ENCODE measurements around the gene LSP1. TPM values are rescaled to one million over a fixed set of nuclear protein-coding genes. Genes with fewer than 3 reads are reported as not detected.

The LSP1 gene
- total RNA-seq, 1 experiment from 2014 or later, result not detected

GRCh38 chr11:1924646-1925372, 71.9 kb downstream of the LSP1 start:
- ChIA-PET CTCF (no interaction called here), POLR2A (ENCODE audit: low non-redundant PET) (no interaction called here)
- H3K4me1 ChIP-seq (ENCODE audit: insufficient read depth, low read length, poor library complexity, severe bottlenecking), result no peaks in the 10 kb centered on the region
- no TSS peak for BruUV-seq (replicated peaks)
- H3K36me3 ChIP-seq (ENCODE audit: insufficient read depth, low read length, poor library complexity, severe bottlenecking), result no peaks in the 10 kb centered on the region
- H3K27me3 ChIP-seq (replicated peaks; ENCODE audit: insufficient read depth, low read depth, low read length, poor library complexity), result no peaks in the 10 kb centered on the region
- TF ChIP-seq, protein P1, sequence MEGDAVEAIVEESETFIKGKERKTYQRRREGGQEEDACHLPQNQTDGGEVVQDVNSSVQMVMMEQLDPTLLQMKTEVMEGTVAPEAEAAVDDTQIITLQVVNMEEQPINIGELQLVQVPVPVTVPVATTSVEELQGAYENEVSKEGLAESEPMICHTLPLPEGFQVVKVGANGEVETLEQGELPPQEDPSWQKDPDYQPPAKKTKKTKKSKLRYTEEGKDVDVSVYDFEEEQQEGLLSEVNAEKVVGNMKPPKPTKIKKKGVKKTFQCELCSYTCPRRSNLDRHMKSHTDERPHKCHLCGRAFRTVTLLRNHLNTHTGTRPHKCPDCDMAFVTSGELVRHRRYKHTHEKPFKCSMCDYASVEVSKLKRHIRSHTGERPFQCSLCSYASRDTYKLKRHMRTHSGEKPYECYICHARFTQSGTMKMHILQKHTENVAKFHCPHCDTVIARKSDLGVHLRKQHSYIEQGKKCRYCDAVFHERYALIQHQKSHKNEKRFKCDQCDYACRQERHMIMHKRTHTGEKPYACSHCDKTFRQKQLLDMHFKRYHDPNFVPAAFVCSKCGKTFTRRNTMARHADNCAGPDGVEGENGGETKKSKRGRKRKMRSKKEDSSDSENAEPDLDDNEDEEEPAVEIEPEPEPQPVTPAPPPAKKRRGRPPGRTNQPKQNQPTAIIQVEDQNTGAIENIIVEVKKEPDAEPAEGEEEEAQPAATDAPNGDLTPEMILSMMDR (conservative IDR thresholded peaks at IDR 0.05; ENCODE audit: low read depth, low read length), result no peak
- TF ChIP-seq EZH2 (IDR thresholded peaks at IDR 0.05; ENCODE audit: borderline replicate concordance, low read depth, low read length, poor library complexity, severe bottlenecking), result no peak
- H3K4me3 ChIP-seq (ENCODE audit: low read depth, low read length, poor library complexity, severe bottlenecking), result no peak overlapping the region
- no peak overlapping the region for H3K27ac ChIP-seq (ENCODE audit: low read depth, low read length, poor library complexity, severe bottlenecking)
- DNase-seq (ENCODE audit: low spot score), result no peak
- no peaks in the 10 kb centered on the region for H3K9me3 ChIP-seq (ENCODE audit: low read depth, low read length, poor library complexity, severe bottlenecking)
- intact Hi-C loops (cut with micrococcal nuclease; ENCODE audit: unreplicated experiment), result loop anchor here (5.0 kb wide), 1 partner anchor 43 kb away; no protein-coding TSS in a partner anchor

DNA sequence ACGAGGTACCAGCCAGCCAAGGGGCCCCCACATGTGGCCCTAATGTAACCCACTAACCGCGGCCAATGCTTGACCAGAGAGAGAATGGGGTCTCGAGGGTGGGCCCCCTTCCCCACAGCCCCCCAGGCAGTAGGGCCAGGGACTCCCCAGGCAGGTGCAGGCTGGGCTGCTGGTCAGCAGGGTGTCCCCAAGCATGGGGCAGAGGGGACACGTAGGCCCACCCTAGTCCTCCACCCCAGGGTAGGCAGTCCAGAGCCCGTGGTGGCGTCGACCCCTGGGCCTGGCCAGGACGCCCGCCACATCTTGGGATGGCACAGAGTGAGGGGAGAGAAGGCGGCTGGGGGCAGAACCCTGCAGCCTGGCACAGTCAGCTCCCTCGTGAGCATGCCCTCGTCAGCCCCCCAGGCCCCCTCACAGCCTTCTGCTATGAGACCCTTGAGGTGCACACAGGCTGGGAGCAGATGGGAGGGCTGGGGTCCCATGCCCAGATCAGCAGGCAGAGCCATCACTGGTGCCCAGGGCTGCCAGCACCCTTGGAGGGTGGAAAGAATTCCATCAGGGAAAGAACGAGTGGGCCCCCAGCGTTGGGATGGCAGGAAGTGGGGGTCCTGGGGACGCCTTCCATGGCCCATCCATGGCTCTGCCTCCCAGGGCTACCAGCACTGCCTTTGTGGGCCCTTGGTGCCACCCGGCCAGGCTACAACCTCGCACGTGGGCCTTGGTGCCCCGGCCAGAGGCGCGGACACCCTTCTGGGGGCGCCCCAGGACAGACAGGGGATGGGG, 72.7 kb downstream of the LSP1 start:
- TF ChIP-seq EZH2 (IDR thresholded peaks at IDR 0.05; ENCODE audit: borderline replicate concordance, low read depth, low read length, poor library complexity, severe bottlenecking), result no peak
- TF ChIP-seq, protein P1 (conservative IDR thresholded peaks at IDR 0.05; ENCODE audit: low read depth, low read length), result no peak
- H3K27ac ChIP-seq (ENCODE audit: low read depth, low read length, poor library complexity, severe bottlenecking), result no peak overlapping the region
- H3K4me3 ChIP-seq (ENCODE audit: low read depth, low read length, poor library complexity, severe bottlenecking), result no peak overlapping the region
- ChIA-PET CTCF (no interaction called here), POLR2A (ENCODE audit: low non-redundant PET) (no interaction called here)
- H3K36me3 ChIP-seq (ENCODE audit: insufficient read depth, low read length, poor library complexity, severe bottlenecking), result no peaks in the 10 kb centered on the region
- BruUV-seq (replicated peaks), result no TSS peak
- intact Hi-C loops (cut with micrococcal nuclease; ENCODE audit: unreplicated experiment), result no loop called here
- H3K27me3 ChIP-seq (replicated peaks; ENCODE audit: insufficient read depth, low read depth, low read length, poor library complexity), result no peaks in the 10 kb centered on the region
- no peaks in the 10 kb centered on the region for H3K4me1 ChIP-seq (ENCODE audit: insufficient read depth, low read length, poor library complexity, severe bottlenecking)
- no peak for DNase-seq (ENCODE audit: low spot score)
- H3K9me3 ChIP-seq (ENCODE audit: low read depth, low read length, poor library complexity, severe bottlenecking), result no peaks in the 10 kb centered on the region

DNA sequence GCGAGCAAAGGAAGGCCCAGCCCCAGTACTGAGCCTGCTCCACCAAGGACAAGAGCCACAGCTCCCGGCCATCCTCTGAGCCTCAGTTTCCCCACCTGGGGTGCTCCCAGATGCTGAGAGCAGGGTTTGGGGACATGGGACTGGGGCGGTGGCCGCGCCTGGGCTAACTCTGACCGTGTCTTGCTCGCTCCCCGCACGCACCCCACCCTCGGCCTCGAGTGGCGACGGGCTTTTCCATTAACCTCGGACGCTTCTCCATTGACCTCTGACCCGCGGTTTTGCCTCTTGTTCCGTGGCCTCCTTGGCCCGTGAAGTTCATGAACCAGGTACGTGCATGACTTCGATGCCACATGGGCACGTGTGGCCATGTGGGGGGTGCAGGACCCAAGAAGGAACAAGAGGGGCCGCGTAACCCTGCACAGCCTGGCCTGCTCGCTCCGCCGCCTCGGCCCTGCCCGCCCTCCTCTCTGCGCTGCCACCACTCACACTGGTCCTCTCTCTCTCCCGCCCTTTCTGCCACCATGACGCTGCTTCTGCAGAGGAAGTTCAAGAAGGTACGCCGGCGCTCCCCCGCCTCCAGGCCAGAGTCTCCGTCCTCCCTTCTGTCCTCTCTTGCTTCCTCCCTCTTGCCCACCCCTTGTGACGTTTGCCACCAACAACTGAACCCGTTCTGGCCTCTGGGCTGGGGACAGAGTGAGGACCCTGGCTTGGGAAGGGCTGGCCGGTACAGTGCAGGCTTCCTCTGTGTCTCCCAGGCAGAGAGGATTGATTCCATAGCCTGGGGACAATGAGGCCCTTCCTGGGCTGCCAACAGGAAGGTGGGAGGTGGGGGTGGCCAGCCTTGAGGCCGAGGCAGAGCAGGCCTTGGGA, 73.5 kb downstream of the LSP1 start:
- DNase-seq (ENCODE audit: low spot score), result no peak
- POLR2A ChIA-PET (ENCODE audit: low non-redundant PET), result no interaction called here
- no TSS peak for BruUV-seq (replicated peaks)
- Histone ChIP-seq H3K27me3 (replicated peaks; ENCODE audit: insufficient read depth, low read depth, low read length, poor library complexity) (no peaks in the 10 kb centered on the region), H3K36me3 (ENCODE audit: insufficient read depth, low read length, poor library complexity, severe bottlenecking) (no peaks in the 10 kb centered on the region), H3K9me3 (ENCODE audit: low read depth, low read length, poor library complexity, severe bottlenecking) (no peaks in the 10 kb centered on the region), H3K4me3 (ENCODE audit: low read depth, low read length, poor library complexity, severe bottlenecking) (no peak overlapping the region), H3K4me1 (ENCODE audit: insufficient read depth, low read length, poor library complexity, severe bottlenecking) (no peaks in the 10 kb centered on the region), H3K27ac (ENCODE audit: low read depth, low read length, poor library complexity, severe bottlenecking) (no peak overlapping the region)
- CTCF ChIA-PET, result no interaction called here
- TF ChIP-seq EZH2 (IDR thresholded peaks at IDR 0.05; ENCODE audit: borderline replicate concordance, low read depth, low read length, poor library complexity, severe bottlenecking), result no peak
- TF ChIP-seq, protein P1 (conservative IDR thresholded peaks at IDR 0.05; ENCODE audit: low read depth, low read length), result no peak
- intact Hi-C loops (cut with micrococcal nuclease; ENCODE audit: unreplicated experiment), result no loop called here

Data from A673 (cell line).